Duodenal mucosa (tissue), 2 donors: ENCODE data around the gene ARAP1.

Experiments used
- H3K27ac ChIP-seq: one replicate; pipeline ENCODE4 v1.7.0; 2013; ENCODE audit warnings: low read depth, low read length
- H3K27me3 ChIP-seq, 2 donors: one replicate each; pipeline ENCODE4 v1.7.0; 2013; ENCODE audit warnings: low read length in 2 of 2, control low read depth in 1 of 2; ENCODE audit not compliant: insufficient read depth in 2 of 2, control insufficient read depth in 1 of 2
- H3K36me3 ChIP-seq, 2 donors: one replicate each; pipeline ENCODE4 v1.7.0; 2013; ENCODE audit warnings: low read length in 2 of 2, control low read depth in 1 of 2; ENCODE audit not compliant: insufficient read depth in 2 of 2, control insufficient read depth in 1 of 2
- H3K4me1 ChIP-seq, 2 donors: one replicate each; pipeline ENCODE4 v1.7.0; 2013; ENCODE audit warnings: low read length in 2 of 2, control low read depth in 1 of 2; ENCODE audit not compliant: insufficient read depth in 2 of 2, control insufficient read depth in 1 of 2
- H3K4me3 ChIP-seq, 2 donors: one replicate each; pipeline ENCODE4 v1.7.0; 2013; ENCODE audit warnings: low read length in 2 of 2, low read depth in 1 of 2
- H3K9ac ChIP-seq, 2 donors: one replicate each; pipeline ENCODE4 v1.7.0; 2013; ENCODE audit warnings: low read length in 2 of 2, low read depth in 1 of 2
- H3K9me3 ChIP-seq, 2 donors: one replicate each; pipeline ENCODE4 v1.7.0; 2013; ENCODE audit warnings: low read length in 2 of 2, control low read depth in 1 of 2; ENCODE audit not compliant: control insufficient read depth in 1 of 2

Gene ARAP1

DNA sequence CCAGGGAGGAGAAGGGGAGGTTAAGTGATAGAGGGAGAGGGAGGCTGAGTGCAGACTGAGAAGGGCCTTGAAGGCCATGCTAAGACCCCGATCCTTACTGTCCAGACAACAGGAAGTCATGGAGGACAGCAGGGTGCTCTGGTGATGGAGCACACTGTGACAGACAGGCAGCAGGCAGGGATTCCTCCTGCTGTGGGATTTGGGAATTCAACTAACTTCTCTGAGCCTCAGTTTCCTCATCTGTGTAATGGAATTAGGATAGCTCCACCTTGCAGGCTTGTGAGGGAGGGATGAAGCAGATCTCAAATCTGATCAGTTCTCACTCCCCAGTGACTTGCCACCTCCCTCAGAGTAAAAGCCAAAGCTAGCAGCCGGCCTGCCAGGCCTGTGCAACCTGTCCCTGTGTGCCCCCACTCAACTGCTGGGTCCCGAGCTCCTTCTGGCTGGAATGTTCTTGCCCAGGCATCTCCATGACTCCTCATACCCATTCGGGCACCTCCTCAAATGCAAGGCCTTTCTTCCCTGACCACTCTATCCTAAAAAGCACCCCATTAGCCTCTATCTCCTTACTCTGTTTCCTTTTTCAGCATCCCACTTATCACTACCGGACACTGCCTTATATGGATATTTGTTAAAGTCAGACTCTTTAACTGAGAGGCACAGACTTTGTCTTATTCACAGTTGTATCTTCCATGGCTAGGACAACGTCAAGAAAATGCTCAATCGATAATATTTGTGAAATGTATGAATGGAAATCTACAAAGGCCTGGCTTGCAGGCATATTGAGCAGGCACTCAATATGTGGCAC, 9.5 kb downstream of the ARAP1 start:
- Histone ChIP-seq H3K27me3 (no peaks in the 10 kb centered on the region), H3K4me1 (peaks cover 25 to 35% of the 10 kb centered on the region in 2 donors), H3K4me3 (no peak overlapping the region), H3K27ac (no peak overlapping the region), H3K36me3 (no peaks in the 10 kb centered on the region), H3K9me3 (no peaks in the 10 kb centered on the region), H3K9ac (no peak overlapping the region)

DNA sequence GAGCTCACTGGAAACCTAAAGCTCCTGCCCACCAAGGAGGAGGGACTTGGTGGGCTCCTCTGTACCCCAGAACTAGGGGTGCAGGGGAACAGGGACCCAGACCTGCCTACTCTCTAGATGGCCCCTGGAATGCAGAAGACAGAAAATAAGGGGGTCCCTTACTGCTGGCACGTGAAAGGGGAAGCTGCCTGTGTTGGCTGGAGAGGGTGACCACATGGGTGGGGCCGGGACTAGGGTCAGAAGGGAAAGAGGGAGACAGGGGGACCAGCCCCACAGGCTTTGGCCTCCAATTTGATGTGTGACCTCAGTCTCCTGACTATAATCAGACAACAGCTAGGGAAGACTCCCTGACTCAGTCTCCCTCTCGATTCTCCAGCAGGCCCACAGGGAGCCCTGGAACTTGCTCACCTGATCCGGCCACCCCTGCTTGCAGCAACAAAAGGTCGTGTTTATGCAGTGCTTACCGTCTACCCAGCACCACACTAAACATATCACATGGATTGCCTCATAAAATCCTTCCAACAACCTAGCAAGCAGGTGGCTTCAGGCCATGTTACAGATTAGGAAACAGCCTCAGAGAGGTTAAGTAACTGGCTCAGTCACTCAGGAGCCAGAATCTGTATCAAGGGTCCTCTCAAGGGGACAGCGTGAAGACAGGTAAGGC, 10.2 kb downstream of the ARAP1 start:
- Histone ChIP-seq H3K9ac (no peak overlapping the region), H3K4me3 (no peak overlapping the region), H3K4me1 (peaks cover 28 to 41% of the 10 kb centered on the region in 2 donors), H3K9me3 (no peaks in the 10 kb centered on the region), H3K27me3 (no peaks in the 10 kb centered on the region), H3K36me3 (no peaks in the 10 kb centered on the region), H3K27ac (no peak overlapping the region)

DNA sequence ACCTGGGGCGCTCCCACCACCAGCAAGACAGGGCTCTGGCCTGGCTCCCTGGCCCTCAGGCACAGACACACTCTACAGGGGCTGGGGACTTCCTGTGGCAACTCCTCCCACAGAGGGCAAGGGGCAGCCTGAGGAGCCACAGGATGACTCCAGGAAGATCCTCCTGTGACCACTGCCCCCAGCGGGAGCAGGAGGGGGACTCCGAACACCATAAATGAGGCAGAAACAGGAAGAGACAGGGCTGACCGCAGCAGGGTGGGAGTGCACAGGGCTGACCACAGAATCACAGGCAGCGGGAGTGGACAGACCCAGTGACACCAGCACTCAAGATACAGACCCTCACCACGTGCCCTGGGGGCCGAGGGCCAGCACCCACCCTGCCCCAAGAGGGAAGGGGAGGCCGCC, 10.8 kb downstream of the ARAP1 start:
- Histone ChIP-seq H3K4me3 (no peak overlapping the region), H3K9me3 (no peaks in the 10 kb centered on the region), H3K4me1 (peaks cover 30 to 46% of the 10 kb centered on the region in 2 donors), H3K27me3 (no peaks in the 10 kb centered on the region), H3K9ac (no peak overlapping the region), H3K27ac (no peak overlapping the region), H3K36me3 (no peaks in the 10 kb centered on the region)

DNA sequence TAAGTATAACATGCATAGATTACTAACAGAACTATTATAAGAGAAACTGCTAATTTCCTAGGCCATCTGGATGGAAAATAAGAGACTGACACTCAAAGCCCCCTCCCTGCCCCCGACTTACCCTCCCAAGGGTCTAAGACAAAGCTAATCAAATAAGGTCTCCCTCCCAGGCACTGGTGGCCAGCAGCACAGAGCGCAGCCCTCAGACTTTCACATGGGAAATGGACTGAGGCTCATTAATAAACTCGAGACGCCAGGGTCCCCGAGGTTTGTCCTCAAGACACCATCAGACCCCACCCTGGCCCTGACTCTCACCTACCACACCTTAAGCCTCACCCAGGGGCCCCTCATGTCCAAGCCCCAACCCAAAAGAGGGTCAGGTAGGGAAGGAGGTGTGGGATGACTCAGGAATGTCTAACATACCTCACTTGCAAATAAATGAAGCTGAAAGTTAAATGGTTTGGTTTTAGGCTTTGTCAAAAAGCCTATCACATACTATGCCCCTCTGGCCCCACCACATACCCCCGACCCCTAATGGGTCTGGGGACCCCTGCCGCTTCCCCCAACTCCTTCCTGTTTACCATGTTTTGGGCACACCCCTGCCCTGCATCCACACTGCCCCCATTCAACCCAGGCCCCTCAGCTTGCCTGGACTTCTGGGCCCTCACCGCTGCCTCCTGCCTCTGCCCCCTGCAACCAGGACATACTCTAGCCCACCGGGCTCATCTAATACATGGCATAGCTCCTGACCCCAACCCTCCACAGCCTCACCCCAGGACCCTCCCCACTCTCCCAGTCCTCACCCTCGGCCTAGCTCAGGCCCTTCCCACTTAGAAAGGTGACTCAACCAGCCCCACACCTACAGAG, 11.4 kb downstream of the ARAP1 start:
- Histone ChIP-seq H3K4me1 (peaks cover 27 to 50% of the 10 kb centered on the region in 2 donors), H3K27ac (no peak overlapping the region), H3K9ac (no peak overlapping the region), H3K4me3 (no peak overlapping the region), H3K27me3 (no peaks in the 10 kb centered on the region), H3K36me3 (no peaks in the 10 kb centered on the region), H3K9me3 (no peaks in the 10 kb centered on the region)

DNA sequence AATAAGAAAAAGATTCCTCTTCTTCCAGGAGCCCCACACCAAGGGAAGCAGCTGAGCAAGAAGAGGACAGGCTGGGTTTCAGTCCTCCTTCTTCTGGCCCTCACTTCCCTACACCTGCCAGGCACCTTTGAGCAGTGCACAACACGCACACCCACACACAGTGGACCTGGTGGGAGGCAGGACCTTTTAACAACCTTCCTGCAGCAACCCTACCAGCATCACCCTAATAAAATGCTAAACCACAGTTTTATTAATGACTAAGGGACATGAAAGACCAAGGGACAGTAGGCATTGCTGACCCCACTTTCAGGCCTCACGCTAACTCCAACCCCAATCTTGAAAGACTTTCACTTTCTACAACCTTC, 12.2 kb downstream of the ARAP1 start:
- peaks cover 25 to 50% of the 10 kb centered on the region in 2 donors for H3K4me1 ChIP-seq
- H3K36me3 ChIP-seq, result no peaks in the 10 kb centered on the region
- H3K27ac ChIP-seq, result no peak overlapping the region
- H3K9ac ChIP-seq, result no peak overlapping the region
- no peak overlapping the region for H3K4me3 ChIP-seq
- no peaks in the 10 kb centered on the region for H3K9me3 ChIP-seq
- H3K27me3 ChIP-seq, result no peaks in the 10 kb centered on the region

DNA sequence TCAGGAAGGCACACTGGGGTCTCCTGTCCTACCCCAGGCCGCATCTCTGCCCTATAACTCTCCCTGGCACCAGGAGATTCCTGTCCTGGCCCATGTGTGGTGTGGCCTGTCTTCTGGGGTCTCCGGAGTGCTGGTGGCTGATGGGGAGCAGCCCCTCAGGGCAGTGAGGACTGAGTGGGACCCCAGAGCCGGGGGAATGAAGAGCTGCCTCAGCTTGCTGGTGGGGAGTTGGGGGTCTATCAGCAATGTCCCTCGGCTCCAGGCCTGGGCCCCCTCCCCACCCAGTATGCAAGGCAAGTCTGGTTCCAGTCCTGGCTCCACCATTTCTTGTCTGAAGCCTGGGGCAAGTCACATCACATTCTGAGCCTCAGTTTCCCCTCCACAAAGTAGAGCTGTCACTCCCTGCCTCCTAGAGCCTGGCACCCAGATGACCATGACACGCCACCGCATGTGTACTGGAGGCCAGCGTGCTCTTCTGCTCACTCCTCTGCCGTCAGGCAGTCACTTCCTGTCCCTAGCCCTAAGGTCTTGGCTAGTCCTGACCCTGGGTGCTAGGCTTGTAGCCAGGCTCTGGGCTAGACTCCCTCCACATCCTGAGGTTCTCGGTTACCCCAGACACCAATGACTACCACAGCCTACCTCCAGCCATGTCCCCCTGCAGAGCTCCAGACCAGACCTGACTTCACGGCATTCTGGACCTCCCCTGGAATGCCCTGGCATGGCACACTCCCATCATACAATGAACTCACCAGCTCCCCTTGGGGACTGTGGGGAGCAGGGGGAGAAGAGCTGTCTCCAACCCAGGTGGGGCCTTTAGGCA, 12.8 kb downstream of the ARAP1 start:
- peaks cover 25 to 47% of the 10 kb centered on the region in 2 donors for H3K4me1 ChIP-seq
- peak overlapping the region; percentile 10 to 48 for H3K4me3 ChIP-seq
- peak overlapping the region; percentile 24 for H3K27ac ChIP-seq
- no peaks in the 10 kb centered on the region for H3K36me3 ChIP-seq
- H3K9ac ChIP-seq, result no peak overlapping the region
- H3K27me3 ChIP-seq, result no peaks in the 10 kb centered on the region
- no peaks in the 10 kb centered on the region for H3K9me3 ChIP-seq

DNA sequence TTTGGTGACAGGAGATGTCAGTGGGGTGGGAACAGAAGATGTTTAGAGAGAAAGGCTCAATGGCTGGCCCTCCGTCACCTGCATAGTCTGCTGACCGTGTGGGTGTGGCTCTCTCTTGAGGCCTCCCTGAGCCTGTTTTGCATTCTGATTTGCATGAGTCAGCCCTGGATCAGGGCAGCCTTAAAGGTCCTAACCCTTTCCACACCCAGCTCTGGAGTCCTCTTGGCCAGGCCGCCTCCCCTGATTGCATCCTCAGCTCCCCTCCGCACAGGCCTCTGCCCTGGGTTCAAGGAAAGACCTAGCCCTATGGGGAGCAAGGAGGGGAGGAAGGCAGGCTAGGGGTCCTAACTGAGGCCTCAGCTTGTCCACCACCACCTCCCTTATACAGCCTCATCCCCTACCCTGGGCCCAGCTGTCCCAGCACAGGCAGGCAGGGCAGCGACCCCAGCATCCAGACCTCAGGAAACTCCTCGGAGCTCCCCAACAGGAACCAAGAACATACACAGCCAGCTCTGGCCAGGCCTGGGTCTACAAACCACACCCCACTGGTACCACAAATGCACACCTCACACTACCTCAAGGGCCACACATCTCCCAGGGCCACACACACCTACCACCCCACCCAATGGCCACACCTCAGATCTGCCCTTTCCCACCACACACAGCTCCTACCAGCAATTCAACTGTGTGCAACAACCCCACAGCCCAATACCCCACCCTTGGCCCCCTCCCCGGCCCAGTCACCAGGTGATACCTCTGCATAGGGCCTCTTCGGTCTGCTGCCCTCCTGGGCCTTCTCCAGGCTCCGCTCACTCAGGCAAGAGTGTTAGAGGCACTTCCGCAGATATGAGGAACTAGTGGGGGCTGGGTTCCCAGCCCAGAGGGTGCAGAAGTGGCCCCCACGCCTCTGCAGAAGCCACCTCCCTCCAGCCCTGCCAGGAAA, 13.7 kb downstream of the ARAP1 start:
- peak overlapping the region; percentile 2 to 40 for H3K9ac ChIP-seq
- H3K4me3 ChIP-seq, result peak overlapping the region; percentile 7 to 48
- no peaks in the 10 kb centered on the region for H3K9me3 ChIP-seq
- H3K27me3 ChIP-seq, result no peaks in the 10 kb centered on the region
- peaks cover 25 to 41% of the 10 kb centered on the region in 2 donors for H3K4me1 ChIP-seq
- peak overlapping the region; percentile 30 for H3K27ac ChIP-seq
- no peaks in the 10 kb centered on the region for H3K36me3 ChIP-seq

DNA sequence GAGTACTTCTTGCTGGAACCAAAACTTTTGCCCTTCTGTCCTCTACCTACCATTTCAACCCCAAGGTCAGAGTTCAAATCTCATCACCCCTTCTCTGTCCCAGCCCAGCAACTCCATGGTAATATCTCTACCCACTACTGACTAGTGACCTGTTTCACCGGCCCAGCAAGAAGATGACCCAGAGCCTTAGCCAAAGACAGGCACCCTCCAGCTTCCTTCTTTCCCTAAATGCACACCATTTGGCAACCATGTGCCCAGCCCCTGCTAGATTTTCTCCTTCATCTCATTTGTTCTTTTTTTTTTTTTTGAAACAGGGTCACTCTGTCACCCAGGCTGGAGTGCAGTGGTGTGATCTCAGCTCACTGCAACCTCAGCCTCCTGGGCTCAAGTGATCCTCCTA, 14.9 kb downstream of the ARAP1 start:
- peak overlapping the region in 1 of 2 donors; percentile 20 for H3K9ac ChIP-seq
- H3K9me3 ChIP-seq, result no peaks in the 10 kb centered on the region
- no peak overlapping the region for H3K27ac ChIP-seq
- peaks cover 0 to under 1% of the 10 kb centered on the region in 2 donors for H3K36me3 ChIP-seq
- peaks cover 22 to 41% of the 10 kb centered on the region in 2 donors for H3K4me1 ChIP-seq
- H3K27me3 ChIP-seq, result no peaks in the 10 kb centered on the region
- peak overlapping the region in 1 of 2 donors; percentile 16 for H3K4me3 ChIP-seq
